ENCODE results near the gene UPP2.

DNA sequence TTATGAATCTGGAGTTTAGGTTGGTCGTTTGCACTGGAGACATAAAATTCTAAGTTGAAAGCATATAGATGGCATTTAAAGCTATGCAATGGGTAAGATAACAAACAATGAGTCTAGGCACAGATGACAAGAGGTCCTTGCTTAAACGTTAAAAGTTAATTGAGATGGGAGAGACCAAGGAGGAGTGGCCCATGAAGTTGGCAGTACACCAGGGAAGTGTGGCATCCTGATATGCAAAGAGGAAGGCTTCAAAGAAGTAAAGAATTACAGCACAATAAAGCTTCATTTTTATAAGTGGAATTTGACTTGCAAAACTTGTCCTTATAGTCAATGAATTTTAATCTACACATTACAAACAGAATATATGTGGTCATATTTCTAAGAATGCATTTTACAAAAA, 23.2 kb downstream of the UPP2 start:
- TF ChIP-seq, protein P1, sequence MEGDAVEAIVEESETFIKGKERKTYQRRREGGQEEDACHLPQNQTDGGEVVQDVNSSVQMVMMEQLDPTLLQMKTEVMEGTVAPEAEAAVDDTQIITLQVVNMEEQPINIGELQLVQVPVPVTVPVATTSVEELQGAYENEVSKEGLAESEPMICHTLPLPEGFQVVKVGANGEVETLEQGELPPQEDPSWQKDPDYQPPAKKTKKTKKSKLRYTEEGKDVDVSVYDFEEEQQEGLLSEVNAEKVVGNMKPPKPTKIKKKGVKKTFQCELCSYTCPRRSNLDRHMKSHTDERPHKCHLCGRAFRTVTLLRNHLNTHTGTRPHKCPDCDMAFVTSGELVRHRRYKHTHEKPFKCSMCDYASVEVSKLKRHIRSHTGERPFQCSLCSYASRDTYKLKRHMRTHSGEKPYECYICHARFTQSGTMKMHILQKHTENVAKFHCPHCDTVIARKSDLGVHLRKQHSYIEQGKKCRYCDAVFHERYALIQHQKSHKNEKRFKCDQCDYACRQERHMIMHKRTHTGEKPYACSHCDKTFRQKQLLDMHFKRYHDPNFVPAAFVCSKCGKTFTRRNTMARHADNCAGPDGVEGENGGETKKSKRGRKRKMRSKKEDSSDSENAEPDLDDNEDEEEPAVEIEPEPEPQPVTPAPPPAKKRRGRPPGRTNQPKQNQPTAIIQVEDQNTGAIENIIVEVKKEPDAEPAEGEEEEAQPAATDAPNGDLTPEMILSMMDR (IDR thresholded peaks at IDR 0.05) = no peak
- TF ChIP-seq POLR2A (IDR thresholded peaks at IDR 0.05) = no peak
